ENCODE measurements around the gene GABRD. TPM values are rescaled to one million over a fixed set of nuclear protein-coding genes. Genes with fewer than 3 reads are reported as not detected.

Gene GABRD
- polyA plus RNA-seq, 5 donors: 7.4 to 17.2 (median 8.5) TPM

DNA sequence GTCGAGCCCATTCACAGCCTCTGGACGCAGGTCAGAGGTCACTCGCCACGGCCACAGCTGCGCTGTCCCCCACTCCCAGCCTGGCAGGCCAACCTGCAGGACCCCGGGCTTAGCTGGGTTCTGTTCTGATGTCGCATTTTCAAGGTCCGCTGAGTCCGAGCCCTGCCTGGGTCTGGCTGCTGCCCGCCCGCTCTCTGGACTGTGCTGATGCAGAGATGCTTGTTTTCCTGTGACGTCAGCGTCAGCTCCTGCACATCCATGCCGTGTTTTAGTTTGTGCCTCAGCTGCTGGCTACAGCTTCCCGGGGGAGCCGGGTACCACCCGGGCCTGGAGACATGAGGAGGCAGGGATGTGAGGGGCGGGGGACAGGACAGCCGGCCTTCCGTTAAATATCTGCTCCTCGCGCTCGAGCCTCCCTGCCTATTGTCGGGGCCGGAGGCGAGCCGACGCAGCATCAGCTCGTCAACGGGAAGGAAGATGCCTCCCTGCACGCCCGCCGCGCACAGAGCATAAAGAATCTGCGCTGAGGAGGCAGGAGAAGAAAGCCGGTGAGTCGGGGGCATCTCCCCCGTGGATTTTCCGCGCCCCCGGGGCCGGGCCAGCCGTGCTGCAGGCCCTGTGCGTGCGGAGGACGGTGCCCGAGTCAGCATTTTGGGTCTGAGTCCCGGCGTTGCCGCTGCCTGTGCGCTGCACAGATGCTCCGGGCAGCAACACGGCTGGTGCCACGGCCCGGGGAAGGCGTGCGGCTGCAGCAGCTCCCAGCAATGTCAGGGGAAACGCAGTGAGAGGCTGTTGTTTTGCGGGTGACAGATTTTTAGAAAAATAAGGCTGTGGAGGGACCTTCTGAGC is 54.5 kb downstream of the GABRD start:
- no peak for DNase-seq

DNA sequence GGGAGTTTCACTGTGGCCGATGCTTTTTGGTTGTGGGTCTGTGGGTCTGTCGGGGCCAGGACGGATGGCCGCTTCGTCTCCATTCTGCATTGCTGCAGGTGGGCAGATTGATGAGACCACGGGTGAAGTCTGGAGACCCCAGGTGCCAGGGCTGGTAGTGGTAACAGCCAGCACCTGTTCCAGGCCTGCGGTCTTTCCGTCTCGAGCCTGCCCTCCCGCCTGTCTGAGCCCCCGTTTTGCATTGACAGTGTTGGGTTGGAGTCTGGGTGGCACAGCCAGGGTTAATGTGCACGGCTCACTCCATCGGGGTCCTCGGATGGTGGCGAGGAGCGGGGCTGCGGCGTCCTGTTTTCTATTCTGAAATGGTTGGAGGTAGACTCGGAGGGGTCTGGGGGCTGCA is 55.3 kb downstream of the GABRD start:
- DNase-seq: no peak

DNA sequence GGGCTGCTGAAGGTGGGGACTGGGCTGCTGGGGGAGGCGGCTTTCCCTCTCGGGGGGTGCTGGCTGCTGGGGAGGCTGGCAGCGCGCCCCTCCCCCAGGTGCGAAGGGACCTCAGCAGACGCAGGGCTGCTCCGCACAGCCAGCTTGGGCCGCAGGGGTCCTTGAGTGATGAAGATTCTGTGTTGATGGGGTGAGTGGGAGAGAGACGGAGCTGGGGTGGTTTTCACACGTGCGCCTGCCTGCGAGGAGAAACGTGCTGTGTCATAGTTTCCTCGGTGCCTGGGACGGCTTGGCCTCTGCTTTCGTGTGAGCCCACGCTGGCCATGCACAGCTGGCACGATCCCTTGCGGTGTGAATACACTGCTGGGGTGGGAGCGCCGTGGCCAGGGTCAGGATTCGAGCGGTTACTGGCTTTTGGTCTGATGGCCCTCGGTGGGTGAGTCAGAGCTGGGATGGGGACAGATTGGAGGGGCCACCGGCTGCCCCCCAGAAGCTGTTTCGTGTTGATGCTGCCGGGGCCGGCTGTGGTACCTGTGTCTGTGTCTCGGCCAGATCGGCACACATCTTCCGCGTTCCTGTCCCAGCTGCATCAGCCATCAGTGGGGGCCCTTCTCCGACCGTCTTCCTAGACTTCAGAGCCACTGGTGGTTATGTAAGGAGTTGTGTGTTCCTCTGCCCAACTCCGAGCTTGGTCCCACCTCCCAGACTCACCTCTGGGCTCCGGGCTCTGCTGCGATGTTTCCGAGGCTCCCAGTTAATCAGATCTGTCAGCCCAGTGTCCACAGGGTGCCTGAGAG is 56.0 kb downstream of the GABRD start:
- no peak for DNase-seq

- DNase-seq: no peak
Observed at GRCh38 chr1:2076826-2077225, 57.7 kb downstream of the GABRD start.

GRCh38 chr1:2078170-2078569 is 59.0 kb downstream of the GABRD start:
- DNase-seq: no peak

DNA sequence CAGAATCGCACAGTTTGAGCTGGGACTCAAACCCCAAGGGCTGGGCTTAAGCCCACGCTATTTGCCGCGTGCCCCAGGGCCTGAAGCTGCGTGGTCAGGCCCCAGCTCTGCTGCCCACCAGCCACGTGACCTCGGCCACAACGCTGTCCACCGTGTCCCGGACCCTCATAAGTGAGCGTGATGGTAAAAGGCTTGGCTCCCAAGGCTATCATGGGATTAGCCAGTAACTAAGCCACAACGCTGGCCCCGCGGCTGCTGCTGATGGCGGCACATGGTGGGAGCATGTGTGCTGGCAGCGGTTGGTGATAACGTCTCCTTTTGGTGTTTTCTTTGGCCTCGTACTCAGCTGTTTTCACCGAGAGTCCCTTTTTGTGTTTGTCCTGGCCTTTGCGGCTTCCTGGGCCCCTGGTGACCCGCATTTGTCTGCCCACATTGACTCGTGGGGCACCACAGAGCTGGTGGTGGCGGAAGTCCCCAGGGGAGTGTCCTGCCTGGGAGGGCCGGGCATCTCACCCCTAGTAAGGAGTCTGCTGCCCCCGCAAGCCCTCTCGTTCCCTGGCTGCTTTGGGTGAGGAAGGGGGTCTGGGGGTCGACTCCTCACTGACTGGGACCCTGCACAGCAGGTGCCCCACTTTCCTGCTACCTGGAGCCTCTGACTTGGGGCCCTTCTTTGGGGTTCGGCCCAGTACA is 60.4 kb downstream of the GABRD start:
- no peak for DNase-seq

DNA sequence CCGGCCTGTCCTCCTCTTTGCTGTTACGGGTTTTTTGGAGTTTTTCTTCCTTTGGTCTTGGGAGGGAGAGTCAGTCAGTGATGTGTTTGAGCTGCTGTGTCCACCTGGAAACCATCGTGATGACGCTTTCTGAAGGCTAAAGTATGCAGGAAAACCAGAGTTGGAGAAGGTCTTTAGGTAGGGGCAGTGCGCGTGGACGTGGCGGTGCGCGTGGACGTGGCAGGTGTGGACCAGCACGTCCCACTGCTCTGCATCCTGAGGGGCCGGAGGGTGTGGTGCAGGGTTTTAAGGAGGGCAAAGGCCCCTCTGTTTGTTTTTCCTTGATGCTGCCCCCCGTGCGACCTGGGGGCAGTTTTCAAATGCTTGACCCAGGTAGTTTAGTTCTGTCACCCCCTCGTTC is 61.0 kb downstream of the GABRD start:
- DNase-seq: no peak

Other genes starting within 250 kb of the GABRD start
- gene NADK, start 240.9 kb upstream of the GABRD start, polyA plus RNA-seq (ENCODE audit: insufficient read depth in 1 of 5, insufficient read length in 5 of 5, low replicate concordance in 1 of 5): 10 to 100 TPM; 32.3 to 55.2 (median 40.4) TPM
- gene GNB1, start 128.3 kb upstream of the GABRD start, polyA plus RNA-seq (ENCODE audit: insufficient read depth in 1 of 5, insufficient read length in 5 of 5, low replicate concordance in 1 of 5): 100 to 1,000 TPM; 238 to 280 (median 247) TPM
- 10 to 100 TPM in 1 of 5 donors, 1 to 10 TPM in 1, under 1 TPM in 3; 0.81 to 12.5 (median 0.93) TPM for gene CALML6, start 104.1 kb upstream of the GABRD start, polyA plus RNA-seq (ENCODE audit: insufficient read depth in 1 of 5, insufficient read length in 5 of 5, low replicate concordance in 1 of 5)
- gene TMEM52, start 100.1 kb upstream of the GABRD start, polyA plus RNA-seq (ENCODE audit: insufficient read depth in 1 of 5, insufficient read length in 5 of 5, low replicate concordance in 1 of 5): 1 to 10 TPM; 1.5 to 9.5 (median 2.3) TPM
- gene CFAP74, start 15.6 kb upstream of the GABRD start, polyA plus RNA-seq (ENCODE audit: insufficient read depth in 1 of 5, insufficient read length in 5 of 5, low replicate concordance in 1 of 5): 1 to 10 TPM; 1.5 to 4.3 (median 2.8) TPM
- gene PRKCZ, start 31.1 kb downstream of the GABRD start, polyA plus RNA-seq (ENCODE audit: insufficient read depth in 1 of 5, insufficient read length in 5 of 5, low replicate concordance in 1 of 5): 10 to 100 TPM; 34.6 to 48.9 (median 39.6) TPM
- 10 to 100 TPM; 23.2 to 79.0 (median 38.8) TPM for gene FAAP20, start 175.4 kb downstream of the GABRD start, polyA plus RNA-seq (ENCODE audit: insufficient read depth in 1 of 5, insufficient read length in 5 of 5, low replicate concordance in 1 of 5)
- gene SKI, start 209.0 kb downstream of the GABRD start, polyA plus RNA-seq (ENCODE audit: insufficient read depth in 1 of 5, insufficient read length in 5 of 5, low replicate concordance in 1 of 5): 10 to 100 TPM; 48.9 to 83.3 (median 58.9) TPM